ENCODE results near the gene LRRN4CL. TPM values are rescaled to one million over a fixed set of nuclear protein-coding genes. Genes with fewer than 3 reads are reported as not detected.

The LRRN4CL gene
- total and polyA plus RNA-seq, 11 donors = 0.63 to 8.6 (median 2.5) TPM

GRCh38 chr11:62715150-62716130 lies 26.1 kb upstream of the LRRN4CL start:
- no peaks in the 10 kb centered on the region for H3K27me3 ChIP-seq
- intact Hi-C loops (cut with DNase I) = no loop called here
- H3K9me3 ChIP-seq = no peaks in the 10 kb centered on the region
- no peak overlapping the region for H3K4me3 ChIP-seq
- no peak overlapping the region for H3K27ac ChIP-seq
- TF ChIP-seq CTCF (IDR thresholded peaks at IDR 0.05) = no peak
- no peak for TF ChIP-seq POLR2A (IDR thresholded peaks at IDR 0.05)
- peaks cover 13 to 100% (median 98%) of the 10 kb centered on the region in 9 donors for H3K36me3 ChIP-seq
- 90 to 93% (median 91%) methylated on average over 24 of the region's 24 CpGs for WGBS, 4 donors
- ATAC-seq = no peak
- peaks cover 0 to 28% (median 14%) of the 10 kb centered on the region in 12 donors for H3K4me1 ChIP-seq
- no peak for DNase-seq

DNA sequence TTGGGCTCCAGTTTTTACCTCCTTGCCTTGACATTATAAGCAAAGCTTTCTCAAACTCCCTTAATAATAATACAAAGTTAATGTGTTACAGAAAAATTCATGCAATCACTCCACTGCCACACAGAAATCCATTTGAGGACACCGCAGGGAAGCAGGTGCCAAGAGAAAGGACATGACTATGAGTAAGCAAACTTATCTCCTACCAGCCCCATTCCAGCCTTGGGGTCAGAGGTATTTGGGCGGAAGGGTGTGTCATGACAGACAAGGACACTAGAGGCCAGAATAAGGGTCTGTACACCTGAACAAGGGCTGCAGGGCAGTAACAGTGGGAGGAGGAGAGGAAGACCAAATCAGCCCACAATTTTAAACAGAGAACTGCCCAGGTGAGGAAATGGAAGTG lies 24.0 kb upstream of the LRRN4CL start:
- no peak for ATAC-seq

GRCh38 chr11:62712861-62713260 lies 23.5 kb upstream of the LRRN4CL start:
- ATAC-seq = no peak
- peak overlapping the region in 11 of 12 donors; percentile 32 to 80 (median 62) for H3K27ac ChIP-seq
- WGBS, 4 donors = 57 to 79% (median 65%) methylated on average over 3 of the region's 3 CpGs

More for the DNA sequence above, 24.0 kb upstream of the LRRN4CL start:
- Histone ChIP-seq H3K9me3 (no peaks in the 10 kb centered on the region), H3K4me1 (peaks cover 0 to 44% (median 28%) of the 10 kb centered on the region in 12 donors), H3K36me3 (peaks cover 9 to 83% (median 80%) of the 10 kb centered on the region in 9 donors), H3K27ac (peak overlapping the region; percentile 1 to 80 (median 62)), H3K4me3 (no peak overlapping the region), H3K27me3 (no peaks in the 10 kb centered on the region)
- TF ChIP-seq CTCF (IDR thresholded peaks at IDR 0.05) (no peak), POLR2A (IDR thresholded peaks at IDR 0.05) (no peak)
- peak in 1 of 5 donors; percentile 35 for DNase-seq
- WGBS, 4 donors = 52 to 64% (median 59%) methylated on average over 2 of the region's 2 CpGs
- intact Hi-C loops (cut with DNase I) = no loop called here

More at GRCh38 chr11:62712861-62713260, 23.5 kb upstream of the LRRN4CL start:
- no peak for DNase-seq
- Histone ChIP-seq H3K4me3 (no peak overlapping the region), H3K9me3 (no peaks in the 10 kb centered on the region), H3K27me3 (no peaks in the 10 kb centered on the region), H3K4me1 (peaks cover 0 to 48% (median 31%) of the 10 kb centered on the region in 12 donors), H3K36me3 (peaks cover 9 to 78% (median 75%) of the 10 kb centered on the region in 9 donors)
- intact Hi-C loops (cut with DNase I) = no loop called here
- TF ChIP-seq POLR2A (IDR thresholded peaks at IDR 0.05) = no peak
- no peak for TF ChIP-seq CTCF (IDR thresholded peaks at IDR 0.05)
